ENCODE results near the gene RASL10A.
"Not testable (repeated sequence)": the region's sequence is repeated elsewhere in the genome, so short reads cannot be mapped to it uniquely, and the experiment has no call there.

Gene RASL10A

DNA sequence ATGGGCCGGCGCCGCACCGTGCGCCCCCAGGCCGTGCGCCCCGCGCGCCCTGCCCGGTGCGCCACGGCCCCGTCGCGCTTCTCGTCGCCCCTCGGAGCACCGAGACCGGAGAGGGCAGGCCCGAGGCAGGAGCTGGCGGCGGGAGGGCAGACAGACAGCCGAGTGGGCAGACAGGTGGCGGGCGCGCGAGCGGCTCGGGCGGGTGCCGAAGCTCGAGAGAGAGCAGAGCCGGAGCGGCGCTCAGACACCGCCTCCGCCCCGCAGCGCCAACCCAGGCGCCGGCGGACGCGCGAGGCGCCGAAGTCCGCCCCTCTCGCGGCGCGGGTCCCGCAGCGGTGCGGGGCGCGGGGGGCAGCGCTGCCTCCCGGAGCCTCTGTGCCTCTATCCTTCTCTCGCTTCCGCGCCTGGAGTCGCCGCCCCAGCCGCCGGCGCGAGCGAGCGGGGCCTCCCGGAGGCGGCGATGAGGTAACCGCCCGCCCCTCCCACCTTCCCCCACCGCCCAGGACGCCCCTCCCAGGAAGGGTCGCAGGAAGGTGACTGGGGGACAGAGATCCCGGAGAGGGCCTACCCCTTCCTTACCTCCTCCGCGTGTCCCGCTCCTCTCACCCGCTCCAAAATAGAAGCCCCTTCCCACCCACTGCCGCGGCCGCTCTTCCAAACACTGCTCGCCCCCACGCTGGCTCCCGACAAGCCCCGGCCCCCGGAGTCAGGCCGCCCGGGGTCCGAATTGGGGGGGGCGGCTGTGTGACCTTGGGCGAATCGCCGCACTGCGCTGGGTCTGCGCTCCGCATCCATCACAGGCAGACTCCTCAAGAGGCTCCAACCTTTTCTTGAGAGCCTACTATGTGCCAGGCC is at the start of gene RASL10A:
TSS of gene RASL10A (minus strand) at position 412 of the 855 bp plus-strand sequence. CDS start 451 bp downstream, outside the sequence.
- DNase-seq: no peak

- DNase-seq: no peak
These were observed 44.0 kb upstream of the RASL10A start for GRCh38 chr22:29359469-29359868.

DNA sequence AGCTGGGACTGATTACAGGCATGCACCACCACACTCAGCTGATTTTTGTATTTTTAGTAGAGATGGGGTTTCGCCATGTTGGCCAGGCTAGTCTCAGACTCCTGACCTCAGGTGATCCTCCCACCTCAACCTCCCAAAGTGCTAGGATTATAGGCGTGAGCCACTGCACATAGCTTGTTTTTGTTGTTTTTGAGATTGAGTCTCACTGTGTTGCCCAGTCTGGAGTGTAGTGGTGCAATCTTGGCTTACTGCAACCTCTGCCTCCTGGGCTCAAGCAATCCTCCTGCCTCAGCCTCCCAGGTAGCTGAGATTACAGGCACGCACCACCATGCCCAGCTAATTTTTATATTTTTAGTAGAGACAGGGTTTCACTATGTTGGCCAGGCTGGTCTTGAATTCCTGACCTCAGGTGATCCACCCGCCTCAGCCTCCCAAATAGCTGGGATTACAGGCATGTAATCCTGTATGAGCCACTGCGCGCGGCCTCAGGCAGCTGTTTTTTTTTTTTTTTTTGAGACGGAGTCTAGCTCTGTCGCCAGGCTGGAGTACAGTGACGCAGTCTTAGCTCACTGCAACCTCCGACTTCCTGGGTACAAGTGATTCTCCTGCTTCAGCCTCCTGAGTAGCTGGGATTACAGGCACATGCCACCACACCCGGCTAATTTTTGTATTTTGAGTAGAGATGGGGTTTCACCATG is 41.8 kb upstream of the RASL10A start:
- DNase-seq: not testable (repeated sequence)

DNA sequence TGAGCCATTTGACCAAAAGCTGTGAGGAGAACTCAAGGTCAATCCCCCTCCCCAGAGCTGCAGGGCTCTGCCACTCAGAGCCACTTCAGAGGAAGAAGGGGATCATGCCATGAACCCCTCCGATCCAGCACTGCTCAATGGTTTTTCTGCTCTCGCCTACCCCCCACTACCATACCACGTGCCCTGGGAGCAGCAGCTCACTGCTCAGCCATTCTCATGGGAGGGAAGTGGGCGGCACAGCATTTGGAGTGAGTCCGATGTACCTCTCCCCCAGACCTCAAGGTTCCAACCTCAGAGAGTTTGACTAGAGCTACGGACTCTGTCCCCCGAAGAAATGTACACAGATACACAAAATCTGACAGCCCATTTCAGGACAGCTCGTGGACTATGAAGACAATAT is 38.4 kb upstream of the RASL10A start:
- no peak for DNase-seq

- no peak for DNase-seq
These were observed 37.8 kb upstream of the RASL10A start for GRCh38 chr22:29353286-29353685.

DNA sequence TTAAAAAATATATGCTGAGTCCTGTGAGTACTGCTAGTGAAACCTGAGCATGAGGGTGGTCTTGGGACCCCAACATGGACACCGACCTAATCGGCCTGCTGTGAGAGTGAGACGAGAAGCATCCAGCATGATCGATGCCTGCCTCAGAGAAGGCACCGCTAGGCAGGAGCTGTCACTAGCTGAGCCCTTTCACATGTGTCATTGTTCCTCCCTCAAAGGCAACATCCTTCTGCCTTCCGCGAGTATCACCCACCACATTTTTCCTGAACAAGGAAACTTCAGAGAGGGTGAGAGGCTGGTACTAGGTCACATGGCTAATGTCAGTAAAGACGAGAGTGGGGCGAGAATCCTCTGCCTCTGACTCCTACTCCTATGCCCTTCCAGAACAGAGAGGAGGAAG is 37.3 kb upstream of the RASL10A start:
- DNase-seq: no peak

DNA sequence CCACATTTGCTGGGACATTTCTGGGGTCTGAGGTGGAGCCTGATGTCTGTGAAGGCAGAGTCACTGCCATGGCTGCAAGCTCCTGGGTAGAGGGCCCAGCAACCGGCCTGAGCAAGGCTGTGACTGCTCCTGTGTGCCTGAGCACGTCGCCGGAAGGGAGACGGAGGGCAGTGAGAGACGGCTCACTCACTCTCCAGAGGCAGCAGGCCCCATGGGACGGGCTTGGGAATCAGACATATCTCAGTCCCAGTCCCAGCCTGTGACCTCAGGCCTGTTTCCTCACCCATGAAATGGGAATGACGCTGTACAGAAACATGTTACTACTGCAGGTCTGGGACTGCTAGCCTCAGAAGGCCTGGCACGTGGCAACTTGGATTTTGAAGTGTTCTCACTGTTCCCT is 36.4 kb upstream of the RASL10A start:
- DNase-seq: no peak

DNA sequence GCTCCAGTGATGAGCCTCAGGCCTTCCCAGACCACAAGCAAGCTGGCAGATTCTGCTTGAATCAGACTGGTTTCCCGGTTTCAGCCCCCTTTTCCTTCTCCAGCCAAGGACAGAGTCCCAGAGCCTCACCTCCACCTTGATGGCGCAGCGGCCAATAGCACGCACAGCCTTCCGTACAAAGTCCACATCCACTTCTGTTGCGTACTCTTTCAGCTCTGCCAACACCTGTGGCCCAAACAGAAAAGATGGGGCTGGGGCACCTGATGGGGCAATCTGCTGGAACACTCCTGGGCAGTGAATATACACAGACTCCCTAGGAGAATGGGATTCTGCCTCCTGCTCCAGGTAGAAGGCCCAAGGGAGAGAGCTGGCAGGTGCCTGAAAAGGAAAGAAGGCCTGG is 35.5 kb upstream of the RASL10A start:
- DNase-seq: no peak

- DNase-seq: no peak
These were observed 33.5 kb upstream of the RASL10A start for GRCh38 chr22:29348956-29349355.

DNA sequence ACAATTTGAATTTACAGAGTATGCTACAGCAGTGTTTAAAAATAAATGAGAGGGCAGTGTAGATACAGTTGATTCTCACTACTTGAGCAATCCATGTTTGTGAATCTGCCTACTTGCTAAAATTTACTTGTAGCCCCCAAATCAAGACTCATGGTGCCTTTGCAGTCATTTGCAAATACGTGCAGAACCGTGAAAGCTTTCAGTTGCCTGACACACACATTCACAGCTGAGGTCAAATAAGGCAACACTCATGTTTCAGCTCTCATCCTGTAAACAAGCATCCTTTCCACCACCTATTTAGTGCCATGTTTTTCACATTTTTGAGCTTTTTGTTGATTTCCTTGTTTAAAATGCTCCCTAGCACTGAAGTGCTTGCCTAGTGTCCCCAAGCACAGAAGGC is 32.5 kb upstream of the RASL10A start:
- no peak for DNase-seq

DNA sequence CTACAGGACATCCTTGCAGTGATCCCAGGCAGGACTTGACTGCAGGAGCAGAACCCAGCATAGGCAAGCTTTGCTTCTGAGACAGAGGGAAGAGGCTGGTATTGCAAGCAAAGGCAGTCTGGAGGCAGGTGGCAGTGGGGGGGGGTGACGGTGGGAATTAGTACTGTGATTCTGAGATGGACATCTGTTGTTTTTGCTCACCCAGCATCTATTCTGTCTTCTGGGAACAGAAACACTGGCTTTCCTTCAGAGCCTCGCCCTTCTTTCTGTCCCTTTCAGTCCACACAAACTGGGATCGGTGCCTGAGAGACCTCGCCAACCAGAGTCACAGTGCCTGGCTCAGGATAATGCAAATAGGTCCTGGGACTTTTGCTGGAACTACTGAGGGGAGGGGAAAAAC is 31.2 kb upstream of the RASL10A start:
- no peak for DNase-seq

DNA sequence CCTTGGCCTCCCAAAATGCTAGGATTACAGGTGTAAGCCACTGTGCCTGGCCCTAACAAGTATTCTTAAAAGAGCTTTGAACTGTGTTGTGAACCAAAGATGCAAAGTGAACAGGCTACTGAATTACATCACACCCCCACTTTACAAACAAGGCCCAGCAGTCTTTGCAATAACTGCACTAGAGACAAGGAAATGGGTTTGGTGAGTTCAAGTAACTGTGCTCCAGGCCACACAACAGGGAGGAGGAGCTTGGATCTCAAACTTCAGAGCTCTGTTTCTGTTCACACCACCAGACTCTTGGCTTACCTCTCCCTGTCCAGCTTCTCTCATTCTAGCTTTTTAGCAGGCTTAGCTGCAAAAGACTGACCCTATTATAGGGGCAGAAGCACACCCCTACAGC is 30.4 kb upstream of the RASL10A start:
- DNase-seq: no peak

DNA sequence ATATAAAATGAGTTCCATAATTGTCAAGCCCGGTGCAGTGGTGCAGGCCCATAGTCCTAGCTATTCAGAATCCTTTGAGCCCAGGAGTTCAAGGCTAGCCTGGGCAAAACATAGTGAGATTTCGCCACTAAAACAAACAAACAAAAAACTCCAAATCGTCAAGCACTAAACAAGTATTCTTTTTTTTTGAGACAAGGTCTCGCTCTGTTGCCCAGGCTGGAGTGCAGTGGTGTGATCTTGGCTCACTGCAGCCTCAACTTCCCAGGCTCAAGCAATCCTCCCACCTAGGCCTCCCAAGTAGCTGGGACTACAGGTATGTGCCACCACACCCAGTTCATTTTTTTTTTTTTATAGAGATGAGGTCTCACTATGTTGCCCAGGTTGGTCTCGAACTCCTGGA is 29.4 kb upstream of the RASL10A start:
- DNase-seq: not testable (repeated sequence)

- no peak for DNase-seq
These were observed 28.6 kb upstream of the RASL10A start for GRCh38 chr22:29344137-29344536.

DNA sequence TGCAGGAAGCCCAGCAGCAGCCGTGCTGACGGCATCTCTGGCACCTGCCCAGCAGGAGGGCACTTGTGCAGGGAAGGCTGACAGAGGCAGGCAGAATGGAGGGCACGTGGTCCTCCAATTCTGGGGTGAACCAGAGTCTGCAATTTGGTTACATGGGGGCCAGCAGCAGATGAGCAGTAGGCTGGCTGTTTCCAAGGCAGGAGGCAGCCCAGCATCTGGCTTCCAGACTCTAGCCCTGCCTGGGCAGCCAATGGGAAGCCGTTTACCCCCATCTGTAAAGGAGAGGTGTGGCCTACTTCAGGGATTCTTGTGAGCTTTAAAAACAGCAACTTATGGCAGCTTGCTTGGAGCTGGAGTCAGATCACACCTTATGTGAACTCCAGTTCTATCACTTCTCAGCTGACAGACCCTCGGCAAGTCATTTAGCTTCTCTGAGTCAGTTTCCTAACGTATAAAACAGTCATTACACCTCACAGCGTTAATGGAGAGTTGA is 27.9 kb upstream of the RASL10A start:
- DNase-seq: no peak

DNA sequence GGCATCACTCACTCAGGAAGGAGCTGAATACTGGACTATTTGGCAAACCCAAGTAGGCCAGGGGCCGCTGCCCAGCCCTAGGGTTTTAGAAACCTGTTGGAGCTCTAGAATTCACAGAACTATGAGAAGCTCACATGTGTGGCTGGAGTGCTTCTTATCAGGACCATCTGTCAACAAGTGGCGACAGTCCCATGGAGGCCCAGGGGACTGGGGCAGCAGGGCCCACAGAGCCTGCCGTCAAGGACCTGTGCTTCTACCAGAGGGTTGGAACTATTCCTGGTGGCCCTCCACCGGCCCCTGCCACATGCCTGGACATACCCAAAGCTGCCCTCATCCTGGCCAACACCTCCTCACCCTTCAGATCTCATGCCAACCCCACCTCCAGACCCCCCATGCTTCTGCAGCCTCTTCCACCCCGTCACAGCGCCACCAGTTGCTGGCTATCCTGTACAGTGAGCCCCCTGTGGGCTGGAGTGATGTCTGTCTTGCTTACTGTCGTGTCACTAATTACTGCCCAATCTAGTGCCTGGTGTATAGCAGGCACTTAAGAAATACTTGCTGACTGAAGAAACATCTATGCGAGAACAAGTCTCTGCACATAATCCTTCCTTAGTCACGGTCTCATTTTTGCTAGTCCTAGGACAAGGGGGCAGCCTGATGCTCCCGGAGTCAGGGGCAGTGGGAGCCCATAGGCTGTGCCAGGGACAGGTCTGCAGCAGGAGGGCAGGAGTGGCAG is 27.2 kb upstream of the RASL10A start:
- no peak for DNase-seq

DNA sequence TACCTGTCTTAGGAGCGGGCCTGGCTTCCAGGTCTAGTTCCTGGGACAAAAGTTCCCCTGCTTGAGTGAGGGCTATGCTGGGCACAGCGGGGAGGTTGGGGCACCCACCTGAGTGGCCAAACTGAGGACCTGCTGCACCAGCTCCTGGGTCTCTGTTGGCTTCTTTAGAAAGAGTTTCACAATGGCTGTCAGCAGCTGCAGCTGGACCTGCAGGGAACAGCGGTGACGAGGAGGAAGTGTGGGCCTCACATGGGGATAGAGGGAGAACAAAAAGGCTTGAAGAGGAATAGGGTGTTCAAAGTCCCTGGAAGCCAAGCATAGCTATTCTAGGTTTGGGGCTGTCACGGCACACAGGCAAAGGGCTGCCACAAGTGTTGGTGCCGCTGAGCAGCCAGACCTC is 26.7 kb upstream of the RASL10A start:
- DNase-seq: no peak

GRCh38 chr22:29341849-29342127 is 26.3 kb upstream of the RASL10A start:
- no peak for DNase-seq

- no peak for DNase-seq
These were observed 25.8 kb upstream of the RASL10A start for GRCh38 chr22:29341056-29341848.

DNA sequence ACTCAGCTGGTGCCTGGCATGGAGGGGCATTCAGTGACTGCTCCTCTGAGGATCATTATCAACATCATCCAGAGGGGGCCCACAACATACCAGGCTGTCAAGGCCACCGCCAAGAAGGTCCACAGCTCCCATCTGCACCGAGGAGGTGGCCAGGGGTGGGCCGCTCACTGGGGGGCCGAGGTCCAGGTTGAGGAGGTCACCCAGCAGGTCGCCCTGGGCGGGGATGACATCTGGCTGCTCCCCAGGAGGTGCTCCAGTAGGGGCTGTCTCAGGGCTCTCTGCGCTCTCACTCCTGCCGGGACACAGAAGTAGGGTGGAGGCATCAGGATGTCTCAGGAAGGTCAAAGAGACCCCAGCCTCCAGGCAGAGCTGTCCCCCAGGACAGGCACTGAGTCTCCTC is 25.1 kb upstream of the RASL10A start:
- DNase-seq: no peak

DNA sequence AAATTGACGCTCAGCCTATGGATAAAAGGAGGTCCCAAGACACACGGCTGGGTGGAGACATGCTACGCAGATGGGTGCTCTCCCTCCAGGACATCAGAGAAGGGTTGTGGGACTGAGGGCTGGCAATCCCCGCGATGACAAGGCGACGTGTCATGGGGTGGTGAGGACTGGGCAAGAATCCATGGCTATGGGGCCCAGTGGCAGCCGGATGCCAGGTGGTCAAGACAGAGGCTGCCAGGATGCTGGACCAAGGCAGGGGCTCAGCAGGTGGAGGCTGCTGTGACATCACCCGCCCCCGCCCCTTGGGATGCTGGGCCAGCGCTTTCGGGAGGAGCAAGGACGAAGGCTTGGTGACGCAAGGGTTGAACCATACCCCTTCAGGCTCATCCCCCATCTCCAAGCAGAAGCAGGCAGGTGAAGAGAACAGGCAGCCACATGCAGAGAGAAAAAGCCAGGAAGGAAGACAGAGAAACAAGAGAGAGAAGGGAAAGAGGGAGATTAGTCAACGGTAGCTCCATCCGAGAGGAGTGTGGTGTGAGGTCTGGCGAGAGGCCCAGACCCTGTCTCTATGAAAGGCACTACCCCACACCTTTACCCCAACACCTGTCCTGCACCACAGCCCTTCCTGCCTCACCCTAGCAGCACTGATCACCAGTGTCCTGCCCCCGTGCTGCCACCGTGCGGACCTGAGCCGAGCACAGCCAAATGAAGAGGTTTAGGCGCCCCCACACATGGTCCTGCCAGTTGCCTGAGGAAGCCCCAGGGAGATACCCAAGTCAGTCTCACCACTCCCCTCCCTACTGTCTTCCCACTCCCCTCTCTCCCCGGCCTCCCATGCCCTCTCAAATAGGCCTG is 24.1 kb upstream of the RASL10A start:
- DNase-seq: no peak

DNA sequence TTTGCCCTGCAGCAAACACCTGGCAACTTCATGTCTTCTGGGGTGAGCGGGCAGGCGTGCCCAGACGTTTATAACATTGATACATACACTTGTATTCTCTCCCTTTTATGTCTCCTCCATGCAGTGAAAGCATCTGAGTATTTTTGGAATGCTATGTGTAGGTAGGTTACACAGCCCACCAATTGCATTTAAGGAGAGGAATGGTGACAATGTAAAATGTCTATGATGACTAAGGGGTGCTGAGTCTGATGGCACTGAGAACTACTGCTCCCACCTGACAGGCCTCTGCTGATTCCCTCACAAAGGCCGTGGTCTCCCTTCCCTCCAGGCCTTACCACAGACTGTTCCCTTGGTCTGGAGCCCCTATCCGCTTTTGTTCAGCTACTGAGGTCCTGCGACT is 22.9 kb upstream of the RASL10A start:
- DNase-seq: no peak

Data from CD4-positive, alpha-beta T cell treated with Interleukin-15 for 1 hour (primary cell).